CD4-positive, alpha-beta T cell treated with Interleukin-21 for 1 hour (primary cell): ENCODE data around the gene SUN2.
"Not testable (repeated sequence)": the region's sequence is repeated elsewhere in the genome, so short reads cannot be mapped to it uniquely, and the experiment has no call there.

ENCODE experiments used
- DNase-seq: peaks from one replicate; pipeline ENCODE4 v3.0.0-alpha.2; 2020

SUN2 gene, protein sequence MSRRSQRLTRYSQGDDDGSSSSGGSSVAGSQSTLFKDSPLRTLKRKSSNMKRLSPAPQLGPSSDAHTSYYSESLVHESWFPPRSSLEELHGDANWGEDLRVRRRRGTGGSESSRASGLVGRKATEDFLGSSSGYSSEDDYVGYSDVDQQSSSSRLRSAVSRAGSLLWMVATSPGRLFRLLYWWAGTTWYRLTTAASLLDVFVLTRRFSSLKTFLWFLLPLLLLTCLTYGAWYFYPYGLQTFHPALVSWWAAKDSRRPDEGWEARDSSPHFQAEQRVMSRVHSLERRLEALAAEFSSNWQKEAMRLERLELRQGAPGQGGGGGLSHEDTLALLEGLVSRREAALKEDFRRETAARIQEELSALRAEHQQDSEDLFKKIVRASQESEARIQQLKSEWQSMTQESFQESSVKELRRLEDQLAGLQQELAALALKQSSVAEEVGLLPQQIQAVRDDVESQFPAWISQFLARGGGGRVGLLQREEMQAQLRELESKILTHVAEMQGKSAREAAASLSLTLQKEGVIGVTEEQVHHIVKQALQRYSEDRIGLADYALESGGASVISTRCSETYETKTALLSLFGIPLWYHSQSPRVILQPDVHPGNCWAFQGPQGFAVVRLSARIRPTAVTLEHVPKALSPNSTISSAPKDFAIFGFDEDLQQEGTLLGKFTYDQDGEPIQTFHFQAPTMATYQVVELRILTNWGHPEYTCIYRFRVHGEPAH

DNA sequence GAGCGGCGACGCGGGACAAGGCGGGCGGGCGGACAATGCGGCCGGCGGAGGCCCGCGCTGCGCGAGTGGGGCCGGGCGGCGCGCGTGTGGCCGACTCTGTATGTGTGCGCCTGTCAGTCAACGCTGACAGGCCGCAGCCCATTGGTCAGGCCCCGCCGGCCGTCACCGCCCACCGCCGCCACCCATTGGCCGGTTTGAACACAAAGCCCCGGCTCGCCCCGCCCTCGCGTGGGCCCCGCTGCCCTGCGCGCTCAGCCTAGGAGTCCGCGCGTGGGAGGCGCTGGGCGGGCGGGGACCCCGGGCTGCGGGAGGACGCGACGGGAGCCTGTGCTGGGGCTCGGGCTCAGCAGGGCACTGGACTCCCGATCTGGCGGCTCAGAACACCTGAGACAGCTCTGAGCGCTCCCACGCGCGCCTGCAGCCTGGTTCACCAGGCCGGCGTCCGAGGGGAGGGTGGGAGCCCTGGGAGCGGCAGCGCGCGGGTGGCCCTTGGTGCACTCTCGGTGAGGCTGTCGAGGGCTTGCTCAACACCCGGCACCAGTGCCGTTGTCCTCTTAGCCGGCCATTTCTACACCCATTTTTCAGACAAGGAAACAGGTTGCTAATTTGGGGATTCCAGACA, at the start of gene SUN2:
Gene SUN2, minus strand, starts transcription at position 88 of the 622 bp plus-strand sequence. CDS start 3,370 bp downstream, outside the sequence.
- peak; percentile 95 for DNase-seq

DNA sequence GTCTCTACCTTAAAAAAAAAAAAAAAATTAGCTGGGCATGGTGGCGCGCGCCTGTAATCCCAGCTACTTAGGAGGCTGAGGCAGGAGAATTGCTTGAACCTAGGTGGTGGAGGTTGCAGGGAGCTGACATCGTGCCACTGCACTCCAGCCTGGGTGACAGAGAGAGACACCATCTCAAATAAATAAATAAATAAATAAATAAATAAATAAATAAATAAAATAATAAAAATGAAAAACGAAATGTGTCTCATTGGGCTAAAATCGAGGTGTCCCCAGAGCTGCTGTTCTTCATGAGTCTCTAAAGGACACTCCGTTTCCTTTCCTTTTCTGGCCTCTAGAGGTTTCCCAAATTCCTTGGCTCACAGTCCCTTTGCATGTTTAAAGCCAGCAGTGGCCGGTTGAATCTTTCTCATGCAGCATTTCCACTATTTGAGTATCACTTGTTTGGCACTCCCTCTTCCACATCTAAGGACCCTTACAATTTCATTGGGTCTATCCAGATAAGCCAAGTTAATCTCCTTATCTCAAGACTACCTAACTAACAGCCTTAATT, 49.3 kb upstream of the SUN2 start:
- DNase-seq: not testable (repeated sequence)

- DNase-seq: no peak
Observed at GRCh38 chr22:38802671-38803121, 46.9 kb upstream of the SUN2 start.

- DNase-seq: no peak
Observed at GRCh38 chr22:38799265-38800002, 43.6 kb upstream of the SUN2 start.

DNA sequence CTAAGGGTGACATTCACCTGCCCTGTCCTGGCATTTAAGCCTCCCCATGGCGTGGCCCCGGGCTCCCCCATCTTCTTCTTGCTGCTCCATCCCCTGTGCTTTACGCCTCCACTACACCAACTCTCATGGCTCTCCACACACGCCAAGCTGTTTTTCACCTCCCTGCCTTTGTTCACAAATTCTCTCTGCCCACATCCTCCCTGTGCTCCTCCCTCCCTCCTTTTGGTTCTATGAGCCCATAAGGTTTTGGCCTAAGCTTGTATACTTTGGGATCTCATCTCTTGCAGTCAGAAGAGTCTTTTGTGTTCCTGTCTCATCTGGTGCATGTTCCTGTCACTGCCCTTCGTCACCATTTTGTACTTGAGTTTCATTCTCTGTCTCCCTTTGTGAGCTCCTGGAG, 42.7 kb upstream of the SUN2 start:
- no peak for DNase-seq

- DNase-seq: no peak
Observed at GRCh38 chr22:38796262-38796957, 40.6 kb upstream of the SUN2 start.

DNA sequence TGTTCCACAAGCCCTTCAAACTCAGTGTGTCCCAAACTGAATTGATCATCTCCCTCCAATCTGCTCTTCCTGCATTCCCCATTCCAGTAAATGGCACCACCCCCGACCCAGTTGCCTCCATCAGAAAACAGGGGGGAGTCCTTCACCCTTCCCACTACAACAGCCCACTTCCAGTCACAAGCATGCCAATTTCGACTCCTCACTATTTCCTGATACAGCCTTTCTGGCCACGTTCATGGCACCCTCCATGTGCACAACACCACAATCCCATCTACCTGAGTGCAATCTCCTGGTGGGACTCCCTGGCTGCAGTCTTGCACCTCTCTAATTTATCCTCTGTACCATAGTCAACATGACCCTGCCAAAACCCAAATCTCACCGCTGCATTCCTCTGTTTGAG, 39.8 kb upstream of the SUN2 start:
- no peak for DNase-seq

DNA sequence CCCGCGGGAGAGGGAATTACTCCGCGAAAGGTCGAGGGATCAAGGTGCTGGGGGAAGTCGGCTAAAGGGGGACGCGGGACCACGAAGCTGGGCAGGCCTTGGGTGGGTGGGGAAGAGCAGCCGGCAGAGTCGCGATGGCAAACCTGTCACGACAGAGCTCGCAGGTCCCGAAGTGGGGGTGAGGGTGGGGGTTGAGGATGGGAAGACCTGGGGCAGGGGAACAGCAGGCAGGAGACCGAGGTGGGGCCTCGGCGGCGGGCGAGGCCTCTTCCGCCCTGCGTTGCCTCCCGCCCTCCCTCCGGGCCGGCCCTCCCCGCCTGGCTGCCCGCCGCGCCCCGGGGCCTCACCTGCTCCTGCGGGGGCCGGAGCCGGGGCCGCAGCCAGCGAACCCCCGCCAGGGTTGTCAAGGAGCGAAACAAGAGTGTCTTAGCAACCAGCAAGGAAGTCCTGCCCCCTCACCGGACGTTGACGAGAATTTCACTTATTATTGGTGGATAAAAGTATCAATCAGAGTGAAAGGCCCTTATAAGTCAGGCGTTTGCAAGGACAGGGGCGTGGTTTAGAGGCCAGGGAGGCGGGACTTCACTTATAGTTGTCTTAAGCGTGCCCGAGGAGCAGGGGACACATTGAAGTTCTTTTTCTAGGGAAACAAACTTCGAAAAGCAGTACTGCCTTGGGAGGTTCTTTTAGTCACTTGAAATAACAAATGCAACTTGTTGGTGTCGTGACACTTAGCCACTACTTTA, 38.1 kb upstream of the SUN2 start, which contains the start of gene DNAL4:
Gene DNAL4, minus strand, starts transcription at position 423 of the 746 bp plus-strand sequence. CDS start 11,412 bp downstream, outside the sequence.
- DNase-seq: peak; percentile 97

DNA sequence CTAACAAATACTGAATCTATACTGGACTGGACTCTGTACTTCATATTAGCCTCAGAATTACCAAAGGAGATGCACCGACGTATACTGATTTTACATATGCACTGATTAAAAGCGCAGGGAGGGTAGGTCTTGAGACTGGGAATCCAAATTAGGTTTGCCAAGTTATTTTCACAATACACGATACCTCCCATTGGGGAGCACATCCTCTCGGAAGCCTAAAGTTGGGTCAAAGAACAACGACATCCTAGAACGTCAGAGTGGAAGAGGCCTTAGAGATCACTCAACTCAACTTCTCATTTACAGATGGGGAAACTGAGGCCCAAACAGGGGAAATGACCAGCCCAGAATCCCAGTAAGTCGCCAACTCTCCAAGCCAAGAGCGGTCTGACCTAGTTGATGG, 37.5 kb upstream of the SUN2 start:
- DNase-seq: no peak

GRCh38 chr22:38792833-38793232, 37.0 kb upstream of the SUN2 start:
- no peak for DNase-seq

DNA sequence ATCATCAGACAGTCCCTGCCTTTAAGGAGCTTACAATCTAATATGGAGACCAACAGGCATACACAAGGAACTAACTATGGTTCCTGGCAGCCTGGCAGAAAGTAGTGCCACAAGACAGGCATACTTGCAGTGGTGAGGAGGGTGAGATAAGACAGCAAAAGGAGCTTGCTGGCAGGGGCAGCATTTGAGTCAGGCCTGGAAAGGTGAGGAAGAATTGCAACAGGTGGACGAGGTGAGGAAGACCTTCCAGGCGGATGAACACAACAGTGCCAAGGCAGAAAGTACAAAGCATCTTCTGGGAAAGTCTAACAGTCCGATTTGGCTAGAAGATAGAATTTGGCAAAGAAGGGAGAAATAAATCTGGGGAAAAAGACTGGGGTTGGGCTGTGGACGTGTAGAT, 33.8 kb upstream of the SUN2 start:
- DNase-seq: no peak

GRCh38 chr22:38788846-38789245, 33.0 kb upstream of the SUN2 start:
- DNase-seq: no peak

- no peak for DNase-seq
Observed at GRCh38 chr22:38788021-38788816, 32.4 kb upstream of the SUN2 start.

- DNase-seq: no peak
Observed at GRCh38 chr22:38786631-38787030, 30.8 kb upstream of the SUN2 start.

DNA sequence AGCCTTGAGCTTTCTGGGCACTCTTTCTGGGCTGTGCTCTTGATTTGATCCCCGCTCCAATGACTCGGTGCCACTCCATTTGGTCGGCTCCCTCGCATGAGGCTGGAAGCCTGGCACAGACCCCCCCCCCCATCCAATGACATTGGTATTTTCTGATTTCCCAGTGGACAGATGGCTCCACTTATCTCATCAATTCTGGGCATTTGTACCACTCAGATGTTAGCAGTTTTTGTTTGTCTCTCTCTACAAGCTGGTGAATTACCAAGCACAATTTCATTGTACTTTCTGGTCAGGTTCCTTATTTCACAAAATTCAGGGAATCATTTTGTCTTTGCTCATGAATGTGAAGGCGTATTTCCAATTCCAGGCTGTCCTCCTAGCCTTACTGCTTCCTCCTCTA, 29.1 kb upstream of the SUN2 start:
- DNase-seq: no peak

GRCh38 chr22:38784035-38784434, 28.2 kb upstream of the SUN2 start:
- DNase-seq: no peak

DNA sequence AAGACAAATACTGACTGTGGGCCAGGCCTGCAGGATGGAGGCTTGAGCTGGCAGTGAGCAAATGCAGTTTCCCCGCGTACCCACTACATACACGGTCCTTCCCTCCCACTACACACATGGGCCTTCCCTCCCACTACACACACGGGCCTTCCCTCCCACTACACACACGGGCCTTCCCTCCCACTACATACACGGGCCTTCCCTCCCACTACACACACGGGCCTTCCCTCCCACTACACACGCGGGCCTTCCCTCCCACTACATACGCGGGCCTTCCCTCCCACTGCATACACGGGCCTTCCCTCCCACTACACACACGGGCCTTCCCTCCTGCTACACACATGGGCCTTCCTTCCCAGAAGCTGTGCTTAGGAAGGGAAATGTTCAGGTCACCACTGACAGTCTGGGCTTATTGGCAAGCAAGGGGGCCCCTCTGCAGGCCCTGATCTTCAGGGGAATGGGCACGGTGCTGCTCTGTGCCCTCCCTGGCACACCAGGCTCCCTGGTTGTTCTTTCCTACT, 27.4 kb upstream of the SUN2 start:
- DNase-seq: no peak

DNA sequence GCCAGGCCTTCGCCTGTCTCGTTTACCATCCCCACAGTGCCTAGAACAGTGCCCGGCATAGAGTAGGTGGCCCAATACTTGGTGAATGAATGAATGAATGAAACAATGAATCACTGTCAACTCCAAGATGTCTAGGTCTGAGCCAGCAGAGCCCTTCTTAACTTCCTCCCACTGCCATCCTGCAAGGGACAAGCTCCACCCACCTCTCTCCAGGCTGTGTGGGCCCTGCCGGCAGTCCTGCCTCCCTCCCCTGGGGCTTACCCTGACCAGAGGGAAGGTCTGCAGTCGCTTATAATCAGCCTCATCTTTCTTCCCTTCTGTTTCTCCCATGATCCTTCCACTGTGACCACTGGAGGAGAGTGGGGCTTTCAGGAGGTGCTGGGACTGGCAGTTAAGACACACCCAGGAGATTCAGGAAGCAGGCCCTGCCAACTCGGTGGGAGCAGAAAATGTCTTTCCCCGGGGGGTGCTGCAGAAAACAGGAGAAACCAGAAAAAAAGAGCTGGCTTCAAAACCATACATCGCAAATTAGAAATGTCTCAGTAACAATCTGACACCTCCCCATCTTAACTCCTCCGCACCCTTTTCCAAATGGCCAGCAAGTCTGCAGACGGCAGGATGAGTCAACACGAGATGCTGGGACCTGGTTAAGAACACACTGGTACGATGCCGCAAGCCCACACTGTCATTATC, 26.8 kb upstream of the SUN2 start:
- DNase-seq: no peak

DNA sequence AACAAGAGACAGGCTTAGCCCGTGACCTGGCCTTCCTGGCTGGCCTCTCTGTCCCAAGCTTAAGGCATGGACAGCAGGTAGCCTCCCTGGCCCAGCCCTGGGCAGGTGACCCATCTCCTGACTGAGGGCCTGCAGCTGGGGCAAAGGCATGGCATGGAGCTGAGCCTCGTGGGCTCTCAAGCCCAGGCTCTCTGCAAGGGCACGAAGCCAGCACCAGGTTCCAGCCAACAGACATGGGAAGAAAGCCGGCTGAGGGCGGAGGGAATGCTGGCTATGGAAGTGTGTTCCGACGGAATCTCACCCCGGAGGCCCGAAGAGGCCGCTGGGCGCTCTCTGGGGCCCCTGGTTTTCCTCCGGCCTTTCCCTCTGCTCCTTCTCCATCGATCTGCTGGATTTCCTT, 25.2 kb upstream of the SUN2 start:
- no peak for DNase-seq
